HG02981 (cell line): ENCODE measurements around the gene NTN1.
A peak's percentile ranks its signal among the peaks of the same experiment; 100 is the strongest.

Source experiments
- ATAC-seq: cut with Tn5 transposase; IDR thresholded peaks from one replicate; pipeline ENCODE4 v1.9.1; 2021; ENCODE audit warnings: mild to moderate bottlenecking, moderate library complexity; ENCODE audit not compliant: unreplicated experiment

Gene NTN1

DNA sequence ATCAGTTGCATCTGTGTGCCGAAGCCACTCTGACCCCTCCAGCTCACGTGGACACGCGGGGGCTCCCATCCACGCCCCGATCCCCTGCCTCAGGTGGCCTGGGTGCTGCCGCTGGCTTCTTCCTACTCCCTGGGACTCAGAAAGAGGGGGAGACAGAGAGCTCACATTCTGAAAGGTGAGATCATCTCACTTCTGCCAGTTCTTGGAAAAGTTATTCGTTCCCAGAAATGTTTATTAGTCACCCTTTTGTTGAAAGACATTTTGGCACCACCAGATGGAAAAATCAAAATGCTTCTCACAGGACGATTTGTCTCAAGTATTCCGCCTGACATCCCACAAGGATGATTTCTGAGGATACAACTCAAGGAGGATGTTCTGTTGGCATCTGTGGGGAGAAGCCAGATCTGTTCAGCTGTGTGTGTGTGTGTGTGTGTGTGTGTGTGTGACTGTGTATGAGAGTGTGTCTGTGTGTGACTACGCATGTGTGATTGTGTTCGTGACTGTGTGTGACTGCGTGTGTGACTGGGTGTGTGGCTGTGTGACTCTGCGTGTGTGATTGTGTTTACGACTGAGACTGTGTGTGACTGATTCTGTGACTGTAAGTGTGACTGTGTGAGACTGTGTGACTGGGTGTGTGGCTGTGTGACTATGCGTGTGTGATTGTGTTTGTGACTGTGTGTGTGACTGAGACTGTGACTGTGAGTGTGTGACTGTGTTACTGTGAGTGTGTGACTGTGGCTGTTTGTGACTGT is 207.3 kb downstream of the NTN1 start:
- no peak for ATAC-seq

DNA sequence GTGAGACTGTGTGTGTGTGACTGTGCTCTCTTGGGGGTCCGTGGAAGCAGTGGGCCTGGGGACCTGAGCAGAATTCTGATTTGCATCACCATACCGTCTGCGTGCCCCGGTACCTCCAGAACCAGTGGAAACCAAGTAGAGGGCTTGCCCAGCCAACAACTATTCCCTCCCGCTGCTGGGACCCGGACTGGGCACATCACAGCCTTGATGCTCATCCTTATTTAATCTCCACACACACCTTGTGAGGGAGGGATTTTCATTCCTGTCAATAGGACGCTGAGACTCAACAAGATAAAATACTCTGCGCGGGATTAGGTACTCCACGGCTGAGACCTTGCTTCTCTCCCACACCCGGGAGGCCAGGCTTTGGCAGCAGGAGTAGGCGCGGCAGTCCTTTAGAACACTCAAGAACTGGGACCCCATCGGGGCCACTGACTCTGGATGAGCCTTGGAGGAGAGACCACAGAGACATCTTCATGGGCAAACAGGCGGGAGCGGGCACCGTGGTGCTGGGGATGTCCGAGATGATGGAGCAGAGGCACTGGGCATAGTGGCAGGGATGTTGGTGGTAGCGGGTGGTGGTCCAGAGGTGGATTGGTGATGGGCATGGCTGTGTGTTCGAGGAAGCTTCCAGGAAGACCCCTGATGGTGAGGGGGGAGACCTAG is 208.0 kb downstream of the NTN1 start:
- no peak for ATAC-seq

DNA sequence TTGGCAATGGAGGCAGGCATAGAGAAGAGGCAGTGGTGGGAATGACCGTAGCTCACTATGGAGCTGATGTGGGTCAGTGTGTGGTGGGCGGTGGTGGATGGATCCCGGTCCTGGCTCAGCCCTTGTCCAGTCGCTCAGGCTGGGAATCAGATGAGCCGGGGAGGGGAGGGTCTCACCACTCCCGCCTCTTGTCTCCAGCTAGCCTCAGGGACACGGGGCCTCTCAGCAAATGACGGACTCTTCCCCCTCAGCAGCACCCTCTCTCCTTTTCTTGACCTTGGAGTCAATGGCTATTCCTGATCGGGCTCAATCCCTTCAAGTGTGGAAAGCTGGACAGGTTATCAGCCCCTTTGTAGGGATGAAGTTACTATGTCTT is 208.5 kb downstream of the NTN1 start:
- no peak for ATAC-seq

- ATAC-seq: no peak
Measured at GRCh38 chr17:9230346-9230745, 209.0 kb downstream of the NTN1 start.

DNA sequence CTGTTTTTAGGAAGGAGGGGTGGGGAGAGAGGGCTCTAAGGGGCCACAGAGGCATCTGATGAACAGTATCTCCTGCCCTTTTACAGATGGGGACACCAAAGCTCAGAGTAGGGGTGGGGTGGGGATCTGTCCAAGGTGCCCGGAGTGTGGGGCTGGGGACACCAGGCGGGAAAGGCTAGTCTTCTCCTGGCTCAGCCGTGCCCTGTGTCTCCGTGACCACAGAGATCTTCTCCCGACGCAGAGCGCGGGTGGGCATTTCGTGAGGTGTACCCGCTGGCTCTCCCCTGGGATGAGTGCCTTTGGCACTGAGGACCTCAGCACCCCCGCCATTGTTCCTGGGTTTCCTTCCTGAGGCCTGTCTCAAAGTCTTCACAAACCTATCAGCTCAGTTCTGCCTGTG is 209.6 kb downstream of the NTN1 start:
- ATAC-seq: no peak

DNA sequence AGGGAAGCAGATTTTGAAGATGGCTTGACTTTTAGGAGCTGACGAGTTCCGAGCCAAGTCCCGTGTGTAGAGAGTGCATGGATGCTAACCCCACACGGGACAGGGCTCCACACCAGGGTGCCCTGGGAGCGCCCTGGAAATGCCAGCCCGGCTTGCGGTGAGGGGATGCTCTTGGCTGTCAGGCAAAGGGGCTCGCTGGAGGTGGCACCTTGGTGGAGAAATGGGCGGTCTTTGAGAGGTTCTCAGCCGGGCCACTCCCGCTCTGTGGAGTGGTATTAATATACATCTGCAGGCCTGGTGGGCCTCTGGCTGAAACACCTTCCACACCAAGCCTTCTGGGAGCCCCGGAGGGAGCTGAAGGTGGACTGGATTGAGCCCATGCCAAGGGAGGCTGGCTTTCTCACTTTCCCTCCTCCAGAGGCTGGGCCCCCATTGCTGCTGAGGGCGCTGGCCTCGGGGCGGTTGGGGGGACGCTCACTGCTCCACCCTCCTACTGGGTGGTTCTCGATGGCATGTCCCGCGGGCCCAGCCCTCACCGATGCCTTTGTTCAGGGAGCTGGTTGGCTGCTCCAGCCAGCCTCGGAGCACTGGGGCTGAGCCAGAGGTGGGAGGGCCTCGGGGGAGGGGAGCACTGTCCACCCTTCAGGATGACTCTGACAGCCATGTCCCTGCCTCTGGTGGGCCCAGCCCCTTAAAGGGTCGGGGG is 210.3 kb downstream of the NTN1 start:
- no peak for ATAC-seq

- ATAC-seq: no peak
Measured at GRCh38 chr17:9232155-9232475, 210.8 kb downstream of the NTN1 start.

DNA sequence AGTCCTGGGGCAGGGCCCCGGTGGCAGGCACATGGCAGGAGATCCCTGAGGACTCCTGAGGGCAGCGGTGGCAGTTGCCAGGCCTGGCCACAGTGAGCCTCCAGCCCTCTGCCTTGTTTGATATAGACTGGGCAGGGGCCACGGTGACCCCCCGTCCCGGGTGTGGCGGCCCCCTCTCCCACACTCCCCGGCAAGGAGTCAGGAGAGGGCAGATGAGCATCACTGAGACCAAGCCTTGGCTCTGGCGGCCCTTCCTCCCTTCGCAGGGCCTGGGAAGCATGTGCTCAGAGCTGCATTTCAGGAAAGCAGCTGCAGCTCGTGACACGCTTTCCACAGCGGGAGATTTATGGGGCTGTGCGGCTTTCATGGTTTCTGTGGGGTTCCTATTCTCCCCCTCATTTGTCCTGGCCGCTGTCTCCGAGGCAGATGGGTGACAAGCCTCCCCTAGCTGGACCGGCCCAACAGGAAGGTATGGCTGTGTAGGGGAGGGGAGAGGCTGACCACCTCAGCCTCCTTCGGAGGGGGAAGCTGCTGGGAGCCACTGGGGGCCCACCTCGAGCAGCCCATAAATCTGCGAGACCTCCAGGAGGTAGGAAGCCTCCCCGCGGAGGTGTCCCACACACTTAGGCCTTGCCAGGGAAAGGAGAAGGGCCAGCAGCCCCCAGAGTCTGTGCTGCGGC is 211.4 kb downstream of the NTN1 start:
- ATAC-seq: no peak

DNA sequence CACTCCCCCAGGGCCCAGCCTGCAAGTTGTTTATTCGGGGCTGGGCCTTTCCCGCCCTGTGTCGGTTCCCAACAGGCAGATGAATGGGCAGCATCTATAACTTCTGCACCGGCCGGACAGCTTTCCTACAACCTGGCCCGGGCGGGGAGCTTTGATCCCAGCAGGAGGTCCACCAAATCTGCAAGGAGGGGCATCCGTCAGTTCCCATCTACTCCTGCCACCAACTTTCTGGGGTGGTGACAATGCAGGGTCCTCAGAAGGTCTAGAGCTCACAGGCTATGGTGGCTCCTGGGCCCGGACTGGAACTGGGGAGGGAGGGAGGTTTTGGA is 211.9 kb downstream of the NTN1 start:
- ATAC-seq: no peak

DNA sequence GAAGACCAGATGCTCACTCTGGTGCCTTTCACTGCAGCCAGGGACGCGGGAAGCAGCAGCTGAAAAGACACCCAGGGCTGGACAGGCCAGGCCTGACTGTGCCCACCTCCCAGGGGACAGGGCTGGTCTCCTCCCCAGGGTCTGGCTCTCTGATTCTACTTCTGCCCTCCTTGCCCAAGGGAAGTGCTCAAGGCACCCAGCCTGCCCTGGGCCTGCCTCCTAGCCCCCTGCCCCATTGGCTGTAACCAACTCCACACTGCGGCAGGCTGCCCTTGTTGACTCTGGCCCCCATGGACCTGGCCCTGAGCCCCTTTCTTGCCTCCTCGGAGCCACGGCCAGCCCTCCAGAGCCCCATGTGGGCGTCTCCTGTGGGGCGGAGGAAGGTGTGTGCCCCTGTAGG is 212.5 kb downstream of the NTN1 start:
- no peak for ATAC-seq

DNA sequence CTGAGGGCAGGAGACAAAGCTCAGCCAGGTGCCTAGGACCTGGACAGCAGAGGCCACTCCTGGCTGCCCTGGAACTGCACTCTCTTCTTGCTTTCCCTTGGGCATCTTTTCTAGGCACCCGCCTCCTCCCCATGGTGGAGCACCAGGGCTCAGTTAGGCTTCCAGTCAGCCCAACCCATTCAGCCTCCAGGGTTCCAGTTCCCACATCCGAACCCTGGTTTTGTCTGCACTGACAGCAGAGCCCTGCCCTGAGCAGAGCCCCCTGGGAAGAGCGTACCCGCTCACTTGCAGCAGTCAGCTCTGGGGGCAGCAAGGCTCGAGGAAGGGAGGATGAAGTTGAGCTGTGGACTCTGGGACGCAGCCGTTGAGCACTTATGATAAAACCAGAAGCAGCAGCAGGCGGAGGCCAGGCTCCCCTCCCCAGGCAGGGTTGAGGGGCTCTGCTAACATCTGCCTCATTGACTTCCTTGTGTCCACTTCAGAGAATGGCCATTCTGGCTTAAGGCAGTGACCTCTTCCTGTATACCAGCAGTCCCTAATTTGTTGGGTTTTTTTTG is 213.2 kb downstream of the NTN1 start:
- ATAC-seq: no peak

DNA sequence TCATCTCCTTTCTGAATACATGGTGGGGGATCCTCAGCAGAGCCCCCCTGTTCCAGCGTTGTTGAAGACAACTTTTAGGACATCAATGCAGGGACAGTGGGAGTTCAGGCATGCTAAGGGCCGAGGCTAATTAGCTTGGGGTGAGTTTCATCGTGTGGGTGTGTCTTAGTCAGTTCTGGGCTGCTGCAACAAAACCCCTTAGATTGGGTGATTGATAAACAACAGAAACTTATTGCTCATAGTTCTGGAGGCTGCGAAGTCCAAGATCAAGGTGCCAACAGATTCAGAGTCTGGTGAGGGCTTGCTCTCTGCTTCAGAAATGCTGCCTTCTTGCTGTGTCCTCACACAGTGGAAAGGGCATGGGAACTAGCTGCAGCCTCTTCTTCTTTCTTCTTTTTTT is 214.0 kb downstream of the NTN1 start:
- no peak for ATAC-seq

- no peak for ATAC-seq
Measured at GRCh38 chr17:9236286-9237052, 215.2 kb downstream of the NTN1 start.

DNA sequence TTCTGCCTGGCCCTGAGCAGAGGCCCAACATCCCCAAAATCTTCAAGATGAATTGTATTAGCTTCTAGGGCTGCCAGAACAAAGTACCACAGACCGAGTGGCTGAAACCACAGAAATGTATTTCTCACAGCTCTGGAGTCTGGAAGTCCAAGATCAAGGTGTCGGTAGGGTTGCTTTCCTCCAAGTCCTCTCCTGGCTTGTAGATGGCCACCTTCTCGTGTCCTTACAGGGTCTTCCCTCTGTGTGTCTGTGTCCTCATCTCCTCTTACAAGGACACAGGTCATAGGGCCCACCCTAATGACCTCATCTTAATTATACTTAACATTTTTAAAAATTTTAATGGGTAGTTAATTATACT is 215.7 kb downstream of the NTN1 start:
- ATAC-seq: no peak

DNA sequence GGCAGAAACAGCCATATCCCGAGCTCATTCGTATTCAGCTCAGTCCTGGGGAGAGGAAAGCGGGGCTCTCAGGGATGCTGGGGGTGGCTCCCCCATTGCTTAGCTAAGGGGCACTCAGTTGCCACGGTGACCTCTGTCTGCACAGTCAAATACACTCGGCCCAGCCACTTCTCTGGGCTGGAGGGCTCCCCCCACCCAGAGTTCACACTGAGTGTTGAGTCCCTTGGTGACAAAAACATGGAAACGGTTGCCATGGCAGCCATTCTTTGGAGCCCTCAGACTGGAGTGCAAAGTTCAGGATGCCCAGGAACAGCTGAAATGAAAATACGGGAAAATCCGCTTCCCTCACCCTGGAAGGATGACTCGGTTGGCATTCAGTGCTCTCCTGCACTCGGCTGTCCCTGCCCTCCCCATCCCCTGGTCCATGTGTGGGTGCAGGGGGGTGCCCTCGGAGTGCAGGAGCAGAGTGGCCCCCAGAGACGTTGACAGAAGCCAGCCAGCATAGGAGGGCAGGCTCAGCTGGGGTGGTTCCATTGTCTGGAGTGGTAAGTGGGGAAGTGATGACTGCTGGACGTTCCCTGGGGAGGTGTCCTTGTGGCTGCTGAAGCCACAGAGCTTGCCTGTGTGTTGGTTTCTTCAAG is 216.5 kb downstream of the NTN1 start:
- no peak for ATAC-seq

DNA sequence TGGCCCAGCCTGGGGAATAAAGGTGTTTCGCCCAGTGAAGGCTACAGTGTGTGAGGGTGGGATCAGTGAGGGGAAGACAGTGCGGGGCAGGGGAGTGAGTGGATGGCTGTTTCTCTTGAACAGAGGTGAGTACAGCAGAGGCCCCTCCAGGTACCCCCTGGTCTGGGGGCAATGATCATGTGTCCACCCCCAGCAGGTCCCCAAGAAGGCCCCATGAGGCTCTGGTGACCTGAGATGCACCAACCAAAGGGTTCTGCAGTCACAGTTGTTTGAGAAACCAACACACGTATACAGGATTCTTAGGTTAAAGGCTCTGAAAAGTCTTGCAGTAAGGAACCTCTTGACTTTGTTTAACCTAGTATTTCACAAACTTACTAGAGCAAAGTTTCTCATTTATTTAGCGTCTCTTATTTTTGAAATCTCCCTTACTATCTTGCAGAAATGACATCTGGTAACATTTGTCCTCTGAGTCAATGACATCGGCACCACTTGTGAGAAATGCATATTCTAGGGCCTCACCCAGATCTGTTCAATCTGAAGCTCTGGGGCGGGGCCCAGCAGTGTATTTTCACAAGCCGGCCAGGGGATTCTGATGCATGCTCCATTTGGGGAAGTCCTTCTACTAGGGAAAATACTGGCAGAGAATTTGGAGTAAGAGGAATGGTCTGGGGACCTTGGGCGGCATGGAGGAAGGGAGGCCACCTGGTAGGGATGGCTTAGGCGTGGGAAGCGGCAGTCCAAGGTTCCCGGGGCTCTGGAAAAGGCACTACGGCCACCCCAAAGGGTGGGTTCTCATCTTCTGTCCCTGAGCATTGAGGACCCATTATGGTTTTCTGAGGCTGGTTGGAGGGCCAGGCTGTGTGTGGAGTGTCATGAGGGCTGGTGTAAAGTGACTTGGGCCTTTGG is 217.3 kb downstream of the NTN1 start:
- no peak for ATAC-seq

GRCh38 chr17:9239246-9239792 is 218.0 kb downstream of the NTN1 start:
- ATAC-seq: no peak

GRCh38 chr17:9239793-9240658 is 218.7 kb downstream of the NTN1 start:
- ATAC-seq: peak; percentile 51
